ENCODE measurements around the gene NPAT. TPM values are rescaled to one million over a fixed set of nuclear protein-coding genes. Genes with fewer than 3 reads are reported as not detected.

NPAT gene
- total and polyA plus RNA-seq, 2 of the 4 experiments (the other 2 are of a cell fraction), result 3.1 to 10.6 TPM

DNA sequence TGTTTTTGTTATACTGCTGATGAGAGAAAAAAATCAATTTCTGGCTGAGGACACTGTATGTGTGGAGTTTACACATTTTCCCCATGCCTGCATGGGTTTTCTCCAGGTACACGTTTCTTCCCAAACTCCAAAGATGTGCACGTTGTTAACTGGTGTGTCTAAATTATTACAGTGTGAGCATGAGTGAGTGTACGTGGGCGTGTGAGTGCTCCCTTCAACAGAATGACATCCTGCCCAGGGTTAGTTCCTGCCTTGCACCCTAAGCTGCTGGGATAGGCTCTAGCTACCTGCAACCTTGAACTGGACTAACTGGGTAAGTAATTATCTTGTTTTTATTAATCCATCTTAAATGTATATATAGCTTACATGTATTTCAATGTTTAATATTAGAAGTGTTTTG, 5.5 kb downstream of the NPAT start:
- Histone ChIP-seq H3K4ac (ENCODE audit: low read depth, low read length) (no peak overlapping the region), H3K4me3 (ENCODE audit: insufficient read depth, low read depth, low read length) (no peak overlapping the region), H2BK120ac (ENCODE audit: low read depth, low read length) (no peak overlapping the region), H3K23ac (ENCODE audit: low read depth, low read length) (no peak overlapping the region), H2AK9ac (replicated peaks; ENCODE audit: low read depth, low read length, poor library complexity) (no peak overlapping the region), H3K56ac (ENCODE audit: extremely low read depth, insufficient read depth, low read length) (no peak overlapping the region), H3K9me1 (ENCODE audit: insufficient read depth, low read length) (peaks cover 7% of the 10 kb centered on the region), H2BK20ac (ENCODE audit: low read depth, low read length) (no peak overlapping the region), H4K8ac (ENCODE audit: low read depth in 2 of 2, low read length in 2 of 2) (no peak overlapping the region), H2BK15ac (ENCODE audit: low read depth, low read length) (no peak overlapping the region), H2BK5ac (ENCODE audit: low read depth, low read length, poor library complexity, severe bottlenecking) (no peak overlapping the region), H3K18ac (ENCODE audit: low read depth, low read length) (no peak overlapping the region), H3K27ac (ENCODE audit: insufficient read depth, low read length) (no peak overlapping the region), H3K9ac (ENCODE audit: low read depth, low read length) (no peak overlapping the region), H3K9me3 (ENCODE audit: control insufficient read depth, insufficient read depth, low read length) (no peaks in the 10 kb centered on the region), H4K91ac (ENCODE audit: insufficient read depth, low read depth, low read length) (no peak overlapping the region), H3K4me1 (ENCODE audit: control insufficient read depth, insufficient read depth, low read length) (peaks cover 2% of the 10 kb centered on the region; the same call in 1 of the 2 replicates), H4K5ac (ENCODE audit: low read depth, low read length) (no peak overlapping the region), H3K79me1 (ENCODE audit: low read depth in 1 of 2, low read length in 2 of 2) (peaks cover 25 to 44% of the 10 kb centered on the region in 2 experiments), H2AFZ (replicated peaks; ENCODE audit: low read length, poor library complexity) (no peak overlapping the region), H4K20me1 (ENCODE audit: insufficient read depth, low read length) (peaks cover 3% of the 10 kb centered on the region; the same call in 1 of the 2 replicates), H3K14ac (replicated peaks; ENCODE audit: low read depth, low read length) (no peak overlapping the region), H3K36me3 (ENCODE audit: control insufficient read depth, insufficient read depth, low read length) (peaks cover 3% of the 10 kb centered on the region), H2AK5ac (ENCODE audit: low read depth, low read length) (no peak overlapping the region), H3K4me2 (ENCODE audit: low read depth, low read length) (no peak overlapping the region), H3K27me3 (ENCODE audit: control insufficient read depth, insufficient read depth, low read length) (no peaks in the 10 kb centered on the region)
- no TSS peak for BruUV-seq (replicated peaks)
- POLR2A ChIA-PET (ENCODE audit: unreplicated experiment), result no interaction called here
- CTCF ChIA-PET, result no interaction called here
- no peak for TF ChIP-seq NFE2L2 (IDR thresholded peaks at IDR 0.05; ENCODE audit: low read depth, low read length)
- TF ChIP-seq, protein P1, sequence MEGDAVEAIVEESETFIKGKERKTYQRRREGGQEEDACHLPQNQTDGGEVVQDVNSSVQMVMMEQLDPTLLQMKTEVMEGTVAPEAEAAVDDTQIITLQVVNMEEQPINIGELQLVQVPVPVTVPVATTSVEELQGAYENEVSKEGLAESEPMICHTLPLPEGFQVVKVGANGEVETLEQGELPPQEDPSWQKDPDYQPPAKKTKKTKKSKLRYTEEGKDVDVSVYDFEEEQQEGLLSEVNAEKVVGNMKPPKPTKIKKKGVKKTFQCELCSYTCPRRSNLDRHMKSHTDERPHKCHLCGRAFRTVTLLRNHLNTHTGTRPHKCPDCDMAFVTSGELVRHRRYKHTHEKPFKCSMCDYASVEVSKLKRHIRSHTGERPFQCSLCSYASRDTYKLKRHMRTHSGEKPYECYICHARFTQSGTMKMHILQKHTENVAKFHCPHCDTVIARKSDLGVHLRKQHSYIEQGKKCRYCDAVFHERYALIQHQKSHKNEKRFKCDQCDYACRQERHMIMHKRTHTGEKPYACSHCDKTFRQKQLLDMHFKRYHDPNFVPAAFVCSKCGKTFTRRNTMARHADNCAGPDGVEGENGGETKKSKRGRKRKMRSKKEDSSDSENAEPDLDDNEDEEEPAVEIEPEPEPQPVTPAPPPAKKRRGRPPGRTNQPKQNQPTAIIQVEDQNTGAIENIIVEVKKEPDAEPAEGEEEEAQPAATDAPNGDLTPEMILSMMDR (conservative IDR thresholded peaks at IDR 0.05; ENCODE audit: low read depth, low read length), result no peak
- no peak for TF ChIP-seq BHLHE40 (IDR thresholded peaks at IDR 0.05; ENCODE audit: low read depth, low read length)
- no peak for TF ChIP-seq RCOR1 (IDR thresholded peaks at IDR 0.05; ENCODE audit: insufficient replicate concordance, low read length)
- TF ChIP-seq, protein P2, sequence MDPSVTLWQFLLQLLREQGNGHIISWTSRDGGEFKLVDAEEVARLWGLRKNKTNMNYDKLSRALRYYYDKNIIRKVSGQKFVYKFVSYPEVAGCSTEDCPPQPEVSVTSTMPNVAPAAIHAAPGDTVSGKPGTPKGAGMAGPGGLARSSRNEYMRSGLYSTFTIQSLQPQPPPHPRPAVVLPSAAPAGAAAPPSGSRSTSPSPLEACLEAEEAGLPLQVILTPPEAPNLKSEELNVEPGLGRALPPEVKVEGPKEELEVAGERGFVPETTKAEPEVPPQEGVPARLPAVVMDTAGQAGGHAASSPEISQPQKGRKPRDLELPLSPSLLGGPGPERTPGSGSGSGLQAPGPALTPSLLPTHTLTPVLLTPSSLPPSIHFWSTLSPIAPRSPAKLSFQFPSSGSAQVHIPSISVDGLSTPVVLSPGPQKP (IDR thresholded peaks at IDR 0.05; ENCODE audit: borderline replicate concordance, low read depth, low read length), result no peak
- no peak for TF ChIP-seq CEBPB (IDR thresholded peaks at IDR 0.05; ENCODE audit: low read depth, low read length)
- no peak for TF ChIP-seq CHD1 (IDR thresholded peaks at IDR 0.05; ENCODE audit: low read depth, low read length)
- no peak for TF ChIP-seq RFX5 (IDR thresholded peaks at IDR 0.05; ENCODE audit: low read depth, low read length)
- TF ChIP-seq FOS (IDR thresholded peaks at IDR 0.05; ENCODE audit: low read depth, low read length), result no peak
- TF ChIP-seq POLR2A (IDR thresholded peaks at IDR 0.05; ENCODE audit: low read depth, low read length), result no peak
- no peak for TF ChIP-seq MAZ (IDR thresholded peaks at IDR 0.05; ENCODE audit: borderline replicate concordance, low read depth, low read length)
- TF ChIP-seq, protein P3, sequence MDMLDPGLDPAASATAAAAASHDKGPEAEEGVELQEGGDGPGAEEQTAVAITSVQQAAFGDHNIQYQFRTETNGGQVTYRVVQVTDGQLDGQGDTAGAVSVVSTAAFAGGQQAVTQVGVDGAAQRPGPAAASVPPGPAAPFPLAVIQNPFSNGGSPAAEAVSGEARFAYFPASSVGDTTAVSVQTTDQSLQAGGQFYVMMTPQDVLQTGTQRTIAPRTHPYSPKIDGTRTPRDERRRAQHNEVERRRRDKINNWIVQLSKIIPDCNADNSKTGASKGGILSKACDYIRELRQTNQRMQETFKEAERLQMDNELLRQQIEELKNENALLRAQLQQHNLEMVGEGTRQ (IDR thresholded peaks at IDR 0.05; ENCODE audit: low read depth, low read length), result no peak
- no peak for TF ChIP-seq RAD21 (IDR thresholded peaks at IDR 0.05; ENCODE audit: low read length)
- no peak for TF ChIP-seq SMC3 (IDR thresholded peaks at IDR 0.05; ENCODE audit: low read depth, low read length)
- TF ChIP-seq MXI1 (IDR thresholded peaks at IDR 0.05; ENCODE audit: borderline replicate concordance, low read depth, low read length), result no peak
- TF ChIP-seq MAFK (IDR thresholded peaks at IDR 0.05; ENCODE audit: low read depth, low read length), result no peak
- DNase-seq (no peak), ATAC-seq (ENCODE audit: low read depth) (no peak)
- intact Hi-C loops (cut with micrococcal nuclease) (no loop called here), dilution Hi-C loops (cut with HindIII; ENCODE audit: low sequenced_read_pairs, unreplicated experiment) (no loop called here), in situ Hi-C loops (cut with MboI; ENCODE audit: low sequenced_read_pairs) (no loop called here)
- WGBS, 2 experiments (ENCODE audit: extremely low coverage in 2 of 2, insufficient read length in 1 of 2), result no CpG with 5 or more reads among the region's 4 CpGs
